Measurements from ENCODE around the gene RAB1A. TPM values are rescaled to one million over a fixed set of nuclear protein-coding genes. Genes with fewer than 3 reads are reported as not detected.
A peak's percentile ranks its signal among the peaks of the same experiment; 100 is the strongest.

RAB1A gene
- total and polyA plus RNA-seq, 2 of the 13 experiments (the other 11 are each of a cell fraction or from before 2014, with no cell fraction given), result 206 to 226 TPM

GRCh38 chr2:65056215-65057053, 73.5 kb downstream of the RAB1A start, which contains the start of gene CEP68 (continued):
- TF ChIP-seq ZNF512B (CRISPR knock-in tag; IDR thresholded peaks at IDR 0.05; ENCODE audit: borderline replicate concordance) (0 out of 2 replicates have a peak, but pooled peaks have one; percentile 22), DRAP1 (CRISPR knock-in tag; IDR thresholded peaks at IDR 0.05) (peak; percentile 98), TBP (CRISPR knock-in tag; IDR thresholded peaks at IDR 0.05) (no peak), ZNF136 (CRISPR knock-in tag; IDR thresholded peaks at IDR 0.05; ENCODE audit: low read depth) (0 out of 2 replicates have a peak, but pooled peaks have one; percentile 94), TRAFD1 (CRISPR knock-in tag; IDR thresholded peaks at IDR 0.05; ENCODE audit: borderline replicate concordance) (no peak; the same call in 1 of the 2 replicates), ZNF562 (CRISPR knock-in tag; IDR thresholded peaks at IDR 0.05; ENCODE audit: borderline replicate concordance) (no peak; the same call in 1 of the 2 replicates), GLI4 (CRISPR knock-in tag; IDR thresholded peaks at IDR 0.05; ENCODE audit: borderline replicate concordance) (peak; percentile 90; the same call in 1 of the 2 replicates), ZNF512 (CRISPR knock-in tag; IDR thresholded peaks at IDR 0.05) (0 out of 2 replicates have a peak, but pooled peaks have one; percentile 22), NR2F2 (IDR thresholded peaks at IDR 0.05; ENCODE audit: borderline replicate concordance, low read depth) (no peak), SMARCC2 (IDR thresholded peaks at IDR 0.05) (no peak), ATF6 (CRISPR knock-in tag; conservative IDR thresholded peaks at IDR 0.05) (0 out of 2 replicates have a peak, but pooled peaks have one; percentile 41), JUNB (CRISPR knock-in tag; IDR thresholded peaks at IDR 0.05; ENCODE audit: borderline replicate concordance) (no peak), ZNF790 (CRISPR knock-in tag; IDR thresholded peaks at IDR 0.05; ENCODE audit: borderline replicate concordance) (peak; percentile 90; the same call in 1 of the 2 replicates), CEBPG (CRISPR knock-in tag; IDR thresholded peaks at IDR 0.05) (peak; percentile 32; the same call in 1 of the 2 replicates), MAF1 (CRISPR knock-in tag; IDR thresholded peaks at IDR 0.05; ENCODE audit: borderline replicate concordance) (0 out of 2 replicates have a peak, but pooled peaks have one; percentile 8), NCOA2 (CRISPR knock-in tag; IDR thresholded peaks at IDR 0.05) (peak; percentile 50), CSRNP2 (CRISPR knock-in tag; conservative IDR thresholded peaks at IDR 0.05; ENCODE audit: low read depth) (peak; percentile 69; the same call in 1 of the 2 replicates)
